SK-N-SH (cell line): ENCODE measurements around the gene CACNA2D1. TPM values are rescaled to one million over a fixed set of nuclear protein-coding genes. Genes with fewer than 3 reads are reported as not detected.

Experiments used
- CTCF ChIA-PET: fragments of 300-600, 350-600 bp; formaldehyde crosslinking; extraction: SDS; loops from one replicate; lab custom pipeline; 2021; lab: Yijun Ruan, JAX
- POLR2A ChIA-PET: fragments of 350-600 bp; sonication (Branson Sonifier 250); formaldehyde crosslinking; extraction: SDS; loops from one replicate; lab custom pipeline; 2020; ENCODE audit warnings: antibody characterized with exemption, inconsistent platforms; lab: Yijun Ruan, JAX
- DNase-seq: peaks from one replicate; pipeline ENCODE4 v3.0.0; 2012
- H2AFZ ChIP-seq: fragments of 200-600 bp; sonication (generic); 2 replicates; pipeline ENCODE4 v1.8.1; 2016; ENCODE audit warnings: antibody characterized with exemption, mild to moderate bottlenecking, low read depth
- H3F3A ChIP-seq: fragments of 200-600 bp; sonication (generic); replicated peaks from 2 replicates; pipeline ENCODE3; 2016; ENCODE audit warnings: antibody characterized with exemption, mild to moderate bottlenecking; ENCODE audit not compliant: insufficient read depth
- H3K27ac ChIP-seq, 2 experiments: fragments of 200-500 bp in 1 of 2; fragments of 200-600 bp in 1 of 2; sonication (Bioruptor generic) in 1 of 2; sonication (generic), shearing (Covaris generic) in 1 of 2; 2 replicates each; pipeline versions ENCODE4 v1.5.1 to v1.6.1; 2014 to 2016; ENCODE audit warnings: low read depth in 2 of 2, inconsistent platforms in 1 of 2, low read length in 1 of 2, mild to moderate bottlenecking in 1 of 2, mixed read lengths in 1 of 2
- H3K27me3 ChIP-seq: fragments of 200-600 bp; sonication (generic), shearing (Covaris generic); 2 replicates; pipeline ENCODE4 v1.6.1; 2016; ENCODE audit warnings: mixed run types; ENCODE audit not compliant: insufficient read depth
- H3K36me3 ChIP-seq, 2 experiments: fragments of 200-500 bp in 1 of 2; fragments of 200-600 bp in 1 of 2; sonication (Bioruptor generic) in 1 of 2; sonication (generic) in 1 of 2; replicated peaks in 1 of 2; 2 replicates each; pipeline versions ENCODE3 to v1.5.1; 2014 to 2016; ENCODE audit warnings: low read length in 1 of 2, mild to moderate bottlenecking in 1 of 2; ENCODE audit not compliant: insufficient read depth in 2 of 2, control insufficient read depth in 1 of 2
- H3K4me1 ChIP-seq, 2 experiments: fragments of 200-500 bp in 1 of 2; fragments of 200-600 bp in 1 of 2; sonication (Bioruptor generic) in 1 of 2; sonication (generic), shearing (Covaris generic) in 1 of 2; 2 replicates each; pipeline versions ENCODE4 v1.5.1 to v1.6.1; 2014 to 2016; ENCODE audit warnings: low read depth in 1 of 2, low read length in 1 of 2, mixed run types in 1 of 2; ENCODE audit not compliant: insufficient read depth in 2 of 2, control insufficient read depth in 1 of 2
- H3K4me2 ChIP-seq: fragments of 200-600 bp; sonication (generic), shearing (Covaris generic); 2 replicates; pipeline ENCODE4 v1.6.1; 2017; ENCODE audit warnings: mixed run types
- H3K4me3 ChIP-seq, 2 experiments: fragments of 200-500 bp in 1 of 2; fragments of 200-600 bp in 1 of 2; sonication (Bioruptor generic) in 1 of 2; sonication (generic), shearing (Covaris generic) in 1 of 2; 2 replicates each; pipeline versions ENCODE4 v1.5.1 to v1.8.1; 2014 to 2016; ENCODE audit warnings: low read depth in 2 of 2, inconsistent platforms in 1 of 2, low read length in 1 of 2, mild to moderate bottlenecking in 1 of 2, mixed read lengths in 1 of 2, moderate library complexity in 1 of 2
- H3K79me2 ChIP-seq: fragments of 200-600 bp; sonication (generic); 2 replicates; pipeline ENCODE4 v1.8.1; 2017; ENCODE audit warnings: mild to moderate bottlenecking; ENCODE audit not compliant: insufficient read depth
- H3K9ac ChIP-seq: fragments of 200-600 bp; sonication (generic); 2 replicates; pipeline ENCODE4 v1.6.1; 2017; ENCODE audit warnings: mixed run types
- H3K9me2 ChIP-seq: fragments of 200-600 bp; sonication (generic); 2 replicates; pipeline ENCODE4 v1.6.1; 2017; ENCODE audit warnings: mixed run types
- H3K9me3 ChIP-seq: fragments of 200-600 bp; sonication (generic); 2 replicates; pipeline ENCODE4 v1.6.1; 2017; ENCODE audit warnings: mixed run types, mild to moderate bottlenecking, moderate library complexity
- H4K20me1 ChIP-seq: fragments of 200-600 bp; sonication (generic); 2 replicates; pipeline ENCODE4 v1.6.1; 2017; ENCODE audit warnings: mild to moderate bottlenecking, mixed run types; ENCODE audit not compliant: insufficient read depth
- CHD2 ChIP-seq: fragments of 150-350 bp; IDR thresholded peaks from 2 replicates; pipeline ENCODE4 v1.6.1; 2018; ENCODE audit warnings: low read length; ENCODE audit not compliant: partially characterized antibody
- FOSL2 ChIP-seq: IDR thresholded peaks from 2 replicates; pipeline ENCODE4 v1.4.0; 2012; ENCODE audit warnings: low read depth, mild to moderate bottlenecking, moderate library complexity, borderline replicate concordance
- FOXJ3 ChIP-seq: sonication (generic); formaldehyde crosslinking; IDR thresholded peaks from 2 replicates; pipeline ENCODE4 v1.5.1; 2020; ENCODE audit warnings: mild to moderate bottlenecking, missing genetic modification reagents
- GABPA ChIP-seq: IDR thresholded peaks from 2 replicates; pipeline ENCODE4 v1.4.0; 2012; ENCODE audit warnings: low read depth, mild to moderate bottlenecking
- GATA2 ChIP-seq: sonication (generic); formaldehyde crosslinking; IDR thresholded peaks from 2 replicates; pipeline ENCODE4 v1.5.0; 2020; ENCODE audit warnings: mild to moderate bottlenecking, missing genetic modification reagents
- MEF2A ChIP-seq: IDR thresholded peaks from 2 replicates; pipeline ENCODE4 v1.4.0; 2012; ENCODE audit warnings: low read depth, borderline replicate concordance
- MXI1 ChIP-seq: IDR thresholded peaks from 2 replicates; pipeline ENCODE4 v1.6.1; 2012; ENCODE audit warnings: mild to moderate bottlenecking, low read depth, low read length, improper control_type of control experiment
- NRF1 ChIP-seq: IDR thresholded peaks from 2 replicates; pipeline ENCODE4 v1.6.1; 2012; ENCODE audit warnings: low read depth, mild to moderate bottlenecking, low read length
- POLR2AphosphoS5 ChIP-seq: IDR thresholded peaks from 2 replicates; pipeline ENCODE4 v1.6.1; 2012; ENCODE audit warnings: low read depth, low read length
- RCOR1 ChIP-seq: fragments of 150-350 bp; IDR thresholded peaks from 2 replicates; pipeline ENCODE4 v1.6.1; 2017; ENCODE audit warnings: antibody characterized with exemption, low read length
- SMC3 ChIP-seq: IDR thresholded peaks from 2 replicates; pipeline ENCODE4 v1.6.1; 2012; ENCODE audit warnings: low read depth, low read length, improper control_type of control experiment
- TAF1 ChIP-seq: IDR thresholded peaks from 2 replicates; pipeline ENCODE4 v1.6.1; 2012; ENCODE audit warnings: low read depth, mild to moderate bottlenecking, low read length, moderate library complexity, borderline replicate concordance
- TCF12 ChIP-seq: IDR thresholded peaks from 2 replicates; pipeline ENCODE4 v1.4.0; 2012
- TEAD4 ChIP-seq: IDR thresholded peaks from 2 replicates; pipeline ENCODE4 v1.4.0; 2012; ENCODE audit warnings: mild to moderate bottlenecking, borderline replicate concordance; ENCODE audit not compliant: insufficient read depth
- YY1 ChIP-seq: IDR thresholded peaks from 2 replicates; pipeline ENCODE4 v1.4.0; 2012; ENCODE audit warnings: low read depth, mild to moderate bottlenecking
- WGBS: methylation state at CpG from one replicate; pipeline ENCODE4 v1.1.6; 2017; ENCODE audit warnings: low lambda C conversion rate; 5-methylcytosine and 5-hydroxymethylcytosine counted together
- polyA plus RNA-seq, 3 experiments: library from polyadenylated mRNA; depleted of rRNA; stranded (reverse); fragments of >200 nt; gene quantifications; 2 replicates each; pipeline ENCODE4 v1.2.3, GENCODE V29; 2012
- TF ChIP-seq, protein P1 (sequence below): IDR thresholded peaks from 2 replicates; pipeline ENCODE4 v1.6.1; 2012; ENCODE audit warnings: mild to moderate bottlenecking, low read depth, low read length, moderate library complexity
- TF ChIP-seq, protein P2 (sequence below): IDR thresholded peaks from 2 replicates; pipeline ENCODE4; 2012
- TF ChIP-seq, protein P3 (sequence below): IDR thresholded peaks from 2 replicates; pipeline ENCODE4 v1.4.0; 2012; ENCODE audit warnings: low read depth
- TF ChIP-seq, protein P4 (sequence below): fragments of 150-350 bp; IDR thresholded peaks from 2 replicates; pipeline ENCODE4 v1.6.1; 2016; ENCODE audit warnings: mild to moderate bottlenecking, low read depth, low read length
- TF ChIP-seq, protein P5 (sequence below): fragments of 200-600 bp; sonication (generic); IDR thresholded peaks from 2 replicates; pipeline ENCODE4 v1.6.1; 2017; ENCODE audit warnings: antibody characterized with exemption, mild to moderate bottlenecking, moderate library complexity
- TF ChIP-seq, protein P6 (sequence below): fragments of 150-350 bp; IDR thresholded peaks from 2 replicates; pipeline ENCODE4 v1.6.1; 2017; ENCODE audit warnings: antibody characterized with exemption, low read length, low read depth, borderline replicate concordance

The CACNA2D1 gene
- polyA plus RNA-seq, 1 of the 3 experiments (the other 2 are of a cell fraction), result 3.4 TPM

DNA sequence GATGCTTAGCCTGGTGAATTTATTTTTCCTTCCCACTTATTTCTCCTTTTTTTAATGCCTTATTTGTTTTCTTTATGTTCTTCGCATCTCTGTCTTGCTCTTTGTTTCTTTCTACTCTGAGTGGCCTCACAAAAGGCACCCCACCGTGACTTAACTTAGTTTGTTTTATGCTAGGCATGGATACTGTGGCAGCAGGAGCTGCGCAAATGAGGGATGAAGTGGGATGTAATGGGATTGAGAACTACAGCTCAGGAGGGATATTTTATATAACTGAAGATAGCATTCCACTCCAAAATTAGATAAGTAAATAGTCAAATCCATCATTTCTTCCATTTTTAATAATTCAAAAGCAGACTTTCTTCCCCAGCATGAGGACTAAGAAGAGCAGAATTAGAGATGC is 1.7 kb upstream of the CACNA2D1 start (continued):
- TF ChIP-seq, protein P1, sequence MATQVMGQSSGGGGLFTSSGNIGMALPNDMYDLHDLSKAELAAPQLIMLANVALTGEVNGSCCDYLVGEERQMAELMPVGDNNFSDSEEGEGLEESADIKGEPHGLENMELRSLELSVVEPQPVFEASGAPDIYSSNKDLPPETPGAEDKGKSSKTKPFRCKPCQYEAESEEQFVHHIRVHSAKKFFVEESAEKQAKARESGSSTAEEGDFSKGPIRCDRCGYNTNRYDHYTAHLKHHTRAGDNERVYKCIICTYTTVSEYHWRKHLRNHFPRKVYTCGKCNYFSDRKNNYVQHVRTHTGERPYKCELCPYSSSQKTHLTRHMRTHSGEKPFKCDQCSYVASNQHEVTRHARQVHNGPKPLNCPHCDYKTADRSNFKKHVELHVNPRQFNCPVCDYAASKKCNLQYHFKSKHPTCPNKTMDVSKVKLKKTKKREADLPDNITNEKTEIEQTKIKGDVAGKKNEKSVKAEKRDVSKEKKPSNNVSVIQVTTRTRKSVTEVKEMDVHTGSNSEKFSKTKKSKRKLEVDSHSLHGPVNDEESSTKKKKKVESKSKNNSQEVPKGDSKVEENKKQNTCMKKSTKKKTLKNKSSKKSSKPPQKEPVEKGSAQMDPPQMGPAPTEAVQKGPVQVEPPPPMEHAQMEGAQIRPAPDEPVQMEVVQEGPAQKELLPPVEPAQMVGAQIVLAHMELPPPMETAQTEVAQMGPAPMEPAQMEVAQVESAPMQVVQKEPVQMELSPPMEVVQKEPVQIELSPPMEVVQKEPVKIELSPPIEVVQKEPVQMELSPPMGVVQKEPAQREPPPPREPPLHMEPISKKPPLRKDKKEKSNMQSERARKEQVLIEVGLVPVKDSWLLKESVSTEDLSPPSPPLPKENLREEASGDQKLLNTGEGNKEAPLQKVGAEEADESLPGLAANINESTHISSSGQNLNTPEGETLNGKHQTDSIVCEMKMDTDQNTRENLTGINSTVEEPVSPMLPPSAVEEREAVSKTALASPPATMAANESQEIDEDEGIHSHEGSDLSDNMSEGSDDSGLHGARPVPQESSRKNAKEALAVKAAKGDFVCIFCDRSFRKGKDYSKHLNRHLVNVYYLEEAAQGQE, result no peak
- TF ChIP-seq GATA2 (no peak), MXI1 (no peak), YY1 (no peak), RCOR1 (no peak)
- TF ChIP-seq, protein P2, sequence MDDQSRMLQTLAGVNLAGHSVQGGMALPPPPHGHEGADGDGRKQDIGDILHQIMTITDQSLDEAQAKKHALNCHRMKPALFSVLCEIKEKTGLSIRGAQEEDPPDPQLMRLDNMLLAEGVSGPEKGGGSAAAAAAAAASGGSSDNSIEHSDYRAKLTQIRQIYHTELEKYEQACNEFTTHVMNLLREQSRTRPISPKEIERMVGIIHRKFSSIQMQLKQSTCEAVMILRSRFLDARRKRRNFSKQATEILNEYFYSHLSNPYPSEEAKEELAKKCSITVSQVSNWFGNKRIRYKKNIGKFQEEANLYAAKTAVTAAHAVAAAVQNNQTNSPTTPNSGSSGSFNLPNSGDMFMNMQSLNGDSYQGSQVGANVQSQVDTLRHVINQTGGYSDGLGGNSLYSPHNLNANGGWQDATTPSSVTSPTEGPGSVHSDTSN, result no peak
- TF ChIP-seq, protein P3, sequence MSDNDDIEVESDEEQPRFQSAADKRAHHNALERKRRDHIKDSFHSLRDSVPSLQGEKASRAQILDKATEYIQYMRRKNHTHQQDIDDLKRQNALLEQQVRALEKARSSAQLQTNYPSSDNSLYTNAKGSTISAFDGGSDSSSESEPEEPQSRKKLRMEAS, result no peak

DNA sequence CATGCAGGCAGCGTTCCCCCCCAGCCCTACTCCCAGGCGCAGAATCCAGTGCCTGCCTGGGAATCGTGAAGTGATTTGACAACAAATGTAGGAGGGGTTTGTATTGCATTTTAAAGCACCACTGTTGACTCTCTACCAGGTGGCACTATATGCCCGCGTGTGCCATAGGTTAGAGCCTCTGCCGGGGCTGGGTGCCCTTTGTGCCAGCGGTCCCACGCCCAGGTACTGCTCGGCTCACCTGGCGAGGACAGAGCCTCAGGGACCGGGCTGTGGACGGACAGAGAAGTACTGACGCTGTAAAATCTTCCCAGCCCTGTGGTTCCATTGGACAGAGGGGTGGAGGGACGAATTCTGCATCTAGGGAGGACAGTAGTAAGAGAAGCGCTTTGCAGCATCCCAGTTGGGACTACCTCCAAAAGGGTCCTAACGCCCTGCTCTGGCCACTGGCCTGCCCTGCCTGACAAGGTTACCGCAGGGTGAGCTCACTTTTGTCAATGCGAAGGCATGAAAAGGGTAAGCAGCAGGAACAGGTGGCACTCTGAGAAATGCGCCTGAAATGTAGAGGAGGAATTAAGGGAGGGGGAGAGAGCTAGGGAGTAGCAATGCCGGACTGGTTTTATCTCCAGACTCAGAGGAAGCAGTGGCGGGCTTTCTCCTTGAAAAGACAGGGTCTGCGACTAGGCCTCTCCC is 788 bp upstream of the CACNA2D1 start:
- Histone ChIP-seq H3K27ac (peak overlapping the region; percentile 81 to 99), H3K9ac (peak overlapping the region; percentile 88)
- TF ChIP-seq, protein P4, sequence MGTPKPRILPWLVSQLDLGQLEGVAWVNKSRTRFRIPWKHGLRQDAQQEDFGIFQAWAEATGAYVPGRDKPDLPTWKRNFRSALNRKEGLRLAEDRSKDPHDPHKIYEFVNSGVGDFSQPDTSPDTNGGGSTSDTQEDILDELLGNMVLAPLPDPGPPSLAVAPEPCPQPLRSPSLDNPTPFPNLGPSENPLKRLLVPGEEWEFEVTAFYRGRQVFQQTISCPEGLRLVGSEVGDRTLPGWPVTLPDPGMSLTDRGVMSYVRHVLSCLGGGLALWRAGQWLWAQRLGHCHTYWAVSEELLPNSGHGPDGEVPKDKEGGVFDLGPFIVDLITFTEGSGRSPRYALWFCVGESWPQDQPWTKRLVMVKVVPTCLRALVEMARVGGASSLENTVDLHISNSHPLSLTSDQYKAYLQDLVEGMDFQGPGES, result no peak
- TF ChIP-seq POLR2AphosphoS5, result no peak
- no peak for TF ChIP-seq GABPA
- TF ChIP-seq, protein P5, sequence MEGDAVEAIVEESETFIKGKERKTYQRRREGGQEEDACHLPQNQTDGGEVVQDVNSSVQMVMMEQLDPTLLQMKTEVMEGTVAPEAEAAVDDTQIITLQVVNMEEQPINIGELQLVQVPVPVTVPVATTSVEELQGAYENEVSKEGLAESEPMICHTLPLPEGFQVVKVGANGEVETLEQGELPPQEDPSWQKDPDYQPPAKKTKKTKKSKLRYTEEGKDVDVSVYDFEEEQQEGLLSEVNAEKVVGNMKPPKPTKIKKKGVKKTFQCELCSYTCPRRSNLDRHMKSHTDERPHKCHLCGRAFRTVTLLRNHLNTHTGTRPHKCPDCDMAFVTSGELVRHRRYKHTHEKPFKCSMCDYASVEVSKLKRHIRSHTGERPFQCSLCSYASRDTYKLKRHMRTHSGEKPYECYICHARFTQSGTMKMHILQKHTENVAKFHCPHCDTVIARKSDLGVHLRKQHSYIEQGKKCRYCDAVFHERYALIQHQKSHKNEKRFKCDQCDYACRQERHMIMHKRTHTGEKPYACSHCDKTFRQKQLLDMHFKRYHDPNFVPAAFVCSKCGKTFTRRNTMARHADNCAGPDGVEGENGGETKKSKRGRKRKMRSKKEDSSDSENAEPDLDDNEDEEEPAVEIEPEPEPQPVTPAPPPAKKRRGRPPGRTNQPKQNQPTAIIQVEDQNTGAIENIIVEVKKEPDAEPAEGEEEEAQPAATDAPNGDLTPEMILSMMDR, result peak; percentile 48
- no peak for TF ChIP-seq TAF1
- no peak for TF ChIP-seq TEAD4
- no peak for TF ChIP-seq FOSL2
- no peak for TF ChIP-seq RCOR1
- peak; percentile 80; the same call in 1 of the 2 replicates for TF ChIP-seq MXI1
- TF ChIP-seq FOXJ3 (CRISPR knock-in tag), result no peak
- TF ChIP-seq MEF2A, result no peak
- no peak for TF ChIP-seq NRF1
- peak; percentile 12 for TF ChIP-seq CHD2
- peak; percentile 70 for TF ChIP-seq SMC3
- TF ChIP-seq GATA2, result no peak
- no peak for TF ChIP-seq TCF12
- TF ChIP-seq, protein P6, sequence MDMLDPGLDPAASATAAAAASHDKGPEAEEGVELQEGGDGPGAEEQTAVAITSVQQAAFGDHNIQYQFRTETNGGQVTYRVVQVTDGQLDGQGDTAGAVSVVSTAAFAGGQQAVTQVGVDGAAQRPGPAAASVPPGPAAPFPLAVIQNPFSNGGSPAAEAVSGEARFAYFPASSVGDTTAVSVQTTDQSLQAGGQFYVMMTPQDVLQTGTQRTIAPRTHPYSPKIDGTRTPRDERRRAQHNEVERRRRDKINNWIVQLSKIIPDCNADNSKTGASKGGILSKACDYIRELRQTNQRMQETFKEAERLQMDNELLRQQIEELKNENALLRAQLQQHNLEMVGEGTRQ, result no peak
- TF ChIP-seq, protein P3, result no peak

More for the DNA sequence above, 788 bp upstream of the CACNA2D1 start:
- Histone ChIP-seq H3K4me2 (peak overlapping the region; percentile 84), H3K27me3 (no peaks in the 10 kb centered on the region), H3K79me2 (peaks cover 33% of the 10 kb centered on the region), H3K9me2 (no peaks in the 10 kb centered on the region), H3K4me3 (peak overlapping the region; percentile 89 to 100), H3K36me3 (no peaks in the 10 kb centered on the region), H2AFZ (peak overlapping the region; percentile 95), H3F3A (peaks cover 4% of the 10 kb centered on the region), H3K9me3 (no peaks in the 10 kb centered on the region), H3K4me1 (peaks cover 8 to 29% of the 10 kb centered on the region in 2 experiments; a peak in 3 of 4 replicates), H4K20me1 (peaks cover 6% of the 10 kb centered on the region; the same call in 1 of the 2 replicates)
- ChIA-PET POLR2A (interaction anchor here (0.9 kb wide), 1 partner anchor 107 kb away, joined by 3 read pairs; no protein-coding TSS in a partner anchor), CTCF (interaction anchor here (0.6 to 3.9 kb wide), 25 partner anchors 11 to 964 kb away, joined by 3 to 31 read pairs (median 3); no protein-coding TSS in a partner anchor)
- 22% methylated on average over 20 of the region's 22 CpGs for whole genome bisulfite sequencing
- DNase-seq, result no peak
